WERI-Rb-1 (cell line): ENCODE data around the gene SFMBT2.

Source experiments
- DNase-seq: peaks from one replicate; pipeline ENCODE4 v3.0.0-alpha.2; 2020
- H3K27ac ChIP-seq: fragments of 250-450 bp; sonication (Bioruptor Pico); 2 replicates; pipeline ENCODE4 v1.5.1; 2020; ENCODE audit warnings: mild to moderate bottlenecking, moderate library complexity
- H3K27me3 ChIP-seq: fragments of 250-450 bp; sonication (Bioruptor Pico); 2 replicates; pipeline ENCODE4 v1.5.1; 2021; ENCODE audit warnings: mild to moderate bottlenecking, low read depth, moderate library complexity; ENCODE audit not compliant: insufficient read depth, severe bottlenecking
- H3K36me3 ChIP-seq: fragments of 250-450 bp; sonication (Bioruptor Pico); 2 replicates; pipeline ENCODE4 v1.5.1; 2020; ENCODE audit warnings: mild to moderate bottlenecking, moderate library complexity
- H3K4me3 ChIP-seq: 2 replicates; pipeline ENCODE4 v1.5.1; 2011; ENCODE audit warnings: low read depth, mild to moderate bottlenecking, control low read depth, low read length
- H3K9me3 ChIP-seq: fragments of 250-450 bp; sonication (Bioruptor Pico); 2 replicates; pipeline ENCODE4 v1.5.1; 2021; ENCODE audit warnings: mild to moderate bottlenecking, moderate library complexity; ENCODE audit not compliant: severe bottlenecking
- CTCF ChIP-seq: IDR thresholded peaks from 2 replicates; pipeline ENCODE4 v1.5.1; 2011; ENCODE audit warnings: low read depth, mild to moderate bottlenecking, control low read depth, inconsistent platforms, low read length

The SFMBT2 gene

GRCh38 chr10:7159517-7159916 is 251.3 kb downstream of the SFMBT2 start:
- no peak for TF ChIP-seq CTCF
- H3K27ac ChIP-seq, result no peak overlapping the region
- no peaks in the 10 kb centered on the region for H3K36me3 ChIP-seq
- DNase-seq, result no peak
- H3K9me3 ChIP-seq, result no peaks in the 10 kb centered on the region
- no peak overlapping the region for H3K4me3 ChIP-seq
- H3K27me3 ChIP-seq, result peaks cover 3% of the 10 kb centered on the region

GRCh38 chr10:7157091-7157490 is 253.7 kb downstream of the SFMBT2 start:
- no peak overlapping the region for H3K4me3 ChIP-seq
- no peaks in the 10 kb centered on the region for H3K9me3 ChIP-seq
- no peak for TF ChIP-seq CTCF
- DNase-seq, result no peak
- peaks cover 2% of the 10 kb centered on the region for H3K27me3 ChIP-seq
- no peaks in the 10 kb centered on the region for H3K36me3 ChIP-seq
- no peak overlapping the region for H3K27ac ChIP-seq

- Histone ChIP-seq H3K36me3 (no peaks in the 10 kb centered on the region), H3K9me3 (no peaks in the 10 kb centered on the region), H3K27me3 (no peaks in the 10 kb centered on the region), H3K4me3 (no peak overlapping the region), H3K27ac (no peak overlapping the region)
- no peak for DNase-seq
- TF ChIP-seq CTCF, result no peak
Measured at GRCh38 chr10:7153750-7154149, 257.1 kb downstream of the SFMBT2 start.

- Histone ChIP-seq H3K4me3 (no peak overlapping the region), H3K36me3 (no peaks in the 10 kb centered on the region), H3K27me3 (no peaks in the 10 kb centered on the region), H3K9me3 (no peaks in the 10 kb centered on the region), H3K27ac (no peak overlapping the region)
- no peak for TF ChIP-seq CTCF
- DNase-seq, result no peak
Measured at GRCh38 chr10:7152982-7153381, 257.9 kb downstream of the SFMBT2 start.

- TF ChIP-seq CTCF, result no peak
- Histone ChIP-seq H3K36me3 (no peaks in the 10 kb centered on the region), H3K27ac (no peak overlapping the region), H3K27me3 (no peaks in the 10 kb centered on the region), H3K4me3 (no peak overlapping the region), H3K9me3 (no peaks in the 10 kb centered on the region)
- DNase-seq, result no peak
Measured at GRCh38 chr10:7152341-7152740, 258.5 kb downstream of the SFMBT2 start.

- no peak for DNase-seq
- no peak for TF ChIP-seq CTCF
- Histone ChIP-seq H3K9me3 (no peaks in the 10 kb centered on the region), H3K4me3 (no peak overlapping the region), H3K27ac (no peak overlapping the region), H3K36me3 (no peaks in the 10 kb centered on the region), H3K27me3 (no peaks in the 10 kb centered on the region)
Measured at GRCh38 chr10:7151538-7151937, 259.3 kb downstream of the SFMBT2 start.
